Right renal cortex interstitium (tissue), 3 donors: Measurements from ENCODE around the gene TLR4. TPM values are rescaled to one million over a fixed set of nuclear protein-coding genes. Genes with fewer than 3 reads are reported as not detected.

Experiments
- DNase-seq, 3 donors: peaks; one replicate each; pipeline ENCODE4 v3.0.0-alpha.2; 2013; ENCODE audit warnings: low read depth in 3 of 3, low spot score in 2 of 3
- polyA plus RNA-seq, 3 donors: library from polyadenylated mRNA; unstranded; fragments of 120-200 nt; gene quantifications; one replicate each; pipeline ENCODE4 v1.2.1, GENCODE V29; 2013; ENCODE audit not compliant: insufficient read length in 3 of 3

TLR4 gene
- polyA plus RNA-seq, 3 donors = 9.1 to 10.7 (median 10.1) TPM

DNA sequence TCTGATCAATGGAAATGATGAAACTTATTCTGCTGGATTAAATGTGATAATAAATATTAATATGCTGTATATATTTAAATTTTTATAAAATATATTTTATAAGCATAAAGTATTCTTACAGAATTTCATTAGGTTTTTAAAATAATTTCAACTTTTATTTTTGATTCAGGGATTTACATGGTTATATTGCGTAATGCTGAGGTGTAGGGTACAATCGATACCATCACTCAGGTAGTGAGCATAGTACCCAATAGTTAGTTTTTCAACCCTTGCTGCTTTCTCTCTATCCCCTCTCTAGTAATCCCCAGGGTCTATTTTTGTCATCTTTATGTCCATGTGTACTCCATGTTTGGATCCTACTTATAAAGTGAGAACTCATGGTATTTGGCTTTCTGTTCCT lies 5.7 kb downstream of the TLR4 start:
- no peak for DNase-seq

DNA sequence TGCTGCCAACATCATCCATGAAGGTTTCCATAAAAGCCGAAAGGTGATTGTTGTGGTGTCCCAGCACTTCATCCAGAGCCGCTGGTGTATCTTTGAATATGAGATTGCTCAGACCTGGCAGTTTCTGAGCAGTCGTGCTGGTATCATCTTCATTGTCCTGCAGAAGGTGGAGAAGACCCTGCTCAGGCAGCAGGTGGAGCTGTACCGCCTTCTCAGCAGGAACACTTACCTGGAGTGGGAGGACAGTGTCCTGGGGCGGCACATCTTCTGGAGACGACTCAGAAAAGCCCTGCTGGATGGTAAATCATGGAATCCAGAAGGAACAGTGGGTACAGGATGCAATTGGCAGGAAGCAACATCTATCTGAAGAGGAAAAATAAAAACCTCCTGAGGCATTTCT lies 10.1 kb downstream of the TLR4 start:
- no peak for DNase-seq

- DNase-seq = no peak
Observed at GRCh38 chr9:117715411-117715989, 11.3 kb downstream of the TLR4 start.

GRCh38 chr9:117718085-117718484 lies 13.9 kb downstream of the TLR4 start:
- no peak for DNase-seq

GRCh38 chr9:117718701-117719100 lies 14.5 kb downstream of the TLR4 start:
- no peak for DNase-seq

GRCh38 chr9:117719161-117719920 lies 15.1 kb downstream of the TLR4 start:
- no peak for DNase-seq

DNA sequence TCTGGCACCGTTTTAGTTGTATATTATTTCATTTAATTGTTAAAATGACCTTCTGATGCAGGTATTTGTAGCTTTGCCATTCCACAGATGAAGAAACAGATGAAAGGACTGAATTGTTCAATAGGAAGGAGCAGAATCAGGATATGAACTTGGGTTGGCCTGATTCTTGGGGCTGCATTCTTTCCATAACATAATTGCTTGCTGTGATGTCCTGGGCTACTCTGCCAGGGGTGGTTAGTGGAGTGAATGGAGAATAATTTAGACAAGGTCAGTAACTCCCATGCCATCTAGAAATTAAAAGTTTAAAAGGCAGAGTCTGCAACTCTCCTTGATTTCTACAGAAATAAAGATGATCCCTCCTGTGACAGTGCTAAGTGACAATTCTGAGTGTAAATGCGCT lies 15.9 kb downstream of the TLR4 start:
- no peak for DNase-seq

GRCh38 chr9:117720555-117720954 lies 16.4 kb downstream of the TLR4 start:
- DNase-seq = no peak

GRCh38 chr9:117720987-117721386 lies 16.8 kb downstream of the TLR4 start:
- DNase-seq = no peak

DNA sequence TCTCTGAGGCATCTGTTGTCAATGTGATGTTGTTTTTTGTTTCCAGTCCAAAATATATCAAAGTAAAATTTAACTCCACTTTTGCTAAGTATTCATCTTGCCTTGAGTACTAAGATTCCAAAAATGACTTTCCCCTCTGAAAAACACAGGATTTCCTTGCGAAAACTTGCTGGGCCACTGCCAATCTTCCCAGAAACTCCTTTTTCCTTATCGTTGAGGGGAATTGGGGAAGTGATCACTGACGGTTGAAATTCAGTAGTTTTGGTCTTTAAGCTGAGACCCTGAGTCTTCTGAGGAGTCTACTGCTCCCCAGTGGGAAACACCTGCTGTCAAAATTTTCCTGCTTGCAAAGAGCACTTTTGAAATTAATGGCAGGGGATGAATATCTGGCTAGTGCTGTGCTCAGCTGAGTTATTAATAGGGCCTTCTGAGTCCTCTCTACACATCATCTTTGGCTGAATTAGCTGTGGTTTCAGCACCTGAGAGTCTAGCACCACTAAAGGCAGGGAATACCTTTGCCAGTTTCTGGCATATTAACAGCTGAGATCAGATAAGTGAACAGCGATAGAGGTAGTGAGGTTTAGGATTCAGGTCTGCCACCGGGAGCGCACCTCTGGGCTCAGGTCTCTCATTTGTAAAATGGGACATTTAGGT lies 18.0 kb downstream of the TLR4 start:
- no peak for DNase-seq

DNA sequence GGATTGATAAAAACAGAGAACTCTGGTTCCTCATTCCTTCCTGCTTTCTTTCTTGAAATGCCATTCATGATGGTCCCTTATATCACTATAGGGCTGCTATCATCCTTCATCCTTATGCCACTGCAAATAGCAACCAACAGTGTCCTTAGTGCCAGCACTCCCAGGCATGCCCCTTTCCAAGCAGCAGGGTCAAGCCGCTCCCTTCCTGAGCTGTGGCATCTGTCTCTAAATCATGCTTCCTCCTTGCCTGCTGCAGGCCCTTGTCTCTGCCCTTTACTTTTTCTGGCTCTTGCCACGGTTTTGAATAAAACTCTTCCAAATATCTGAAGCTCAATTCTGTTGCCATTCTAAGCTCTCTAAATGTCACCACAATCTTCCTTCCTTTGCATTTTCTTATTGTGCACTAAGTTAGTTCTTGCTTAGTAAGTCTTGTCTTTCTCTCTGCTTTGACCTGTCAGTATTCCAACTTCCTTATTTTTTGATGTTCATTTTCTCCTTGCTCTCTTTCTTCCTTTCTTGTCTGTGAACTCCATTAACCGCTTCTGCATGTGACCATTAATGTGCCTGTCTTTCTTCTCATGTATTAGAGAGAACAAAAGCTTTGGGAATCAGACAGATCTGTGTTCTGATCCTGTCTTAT lies 19.9 kb downstream of the TLR4 start:
- DNase-seq = no peak

GRCh38 chr9:117725426-117725887 lies 21.3 kb downstream of the TLR4 start:
- no peak for DNase-seq

DNA sequence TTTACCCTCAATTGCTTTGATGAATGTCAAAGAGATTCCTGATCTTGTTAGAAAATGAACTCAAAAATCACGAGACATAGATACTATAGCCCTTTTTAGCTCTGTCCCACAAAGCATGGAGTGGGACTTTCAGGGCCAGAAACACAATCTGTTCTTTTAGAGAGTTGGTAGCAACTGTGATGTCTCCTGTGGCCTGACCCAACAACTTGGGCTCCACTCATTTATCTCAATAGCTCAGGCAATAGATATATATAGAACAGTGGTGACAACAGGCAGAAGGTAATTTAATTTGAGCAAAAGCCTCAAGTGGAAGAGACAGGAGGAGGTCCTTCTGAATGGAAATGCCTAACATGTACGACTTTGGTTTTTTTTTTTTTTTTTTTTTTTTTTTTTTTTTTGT lies 25.2 kb downstream of the TLR4 start:
- no peak for DNase-seq

- DNase-seq = no peak
Observed at GRCh38 chr9:117732494-117732893, 28.3 kb downstream of the TLR4 start.

DNA sequence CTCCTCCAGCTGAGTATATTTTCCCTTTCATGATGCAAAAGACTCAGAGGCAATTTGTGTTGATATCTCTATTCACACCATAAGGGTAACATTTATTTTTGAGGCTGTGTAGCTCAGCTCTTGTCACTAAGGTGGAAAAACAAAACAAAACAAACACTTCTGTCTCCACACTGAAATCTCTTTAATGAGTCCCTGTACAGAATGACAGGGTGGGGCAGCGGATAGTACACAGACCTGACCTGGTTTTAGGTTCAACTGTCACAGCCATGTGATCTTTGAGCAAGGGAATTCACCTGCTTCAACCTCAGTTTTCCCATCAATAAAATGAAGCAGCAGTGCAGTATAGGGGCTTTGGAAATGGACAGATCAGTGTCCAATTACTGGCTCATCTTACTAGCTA lies 29.3 kb downstream of the TLR4 start:
- DNase-seq = no peak

DNA sequence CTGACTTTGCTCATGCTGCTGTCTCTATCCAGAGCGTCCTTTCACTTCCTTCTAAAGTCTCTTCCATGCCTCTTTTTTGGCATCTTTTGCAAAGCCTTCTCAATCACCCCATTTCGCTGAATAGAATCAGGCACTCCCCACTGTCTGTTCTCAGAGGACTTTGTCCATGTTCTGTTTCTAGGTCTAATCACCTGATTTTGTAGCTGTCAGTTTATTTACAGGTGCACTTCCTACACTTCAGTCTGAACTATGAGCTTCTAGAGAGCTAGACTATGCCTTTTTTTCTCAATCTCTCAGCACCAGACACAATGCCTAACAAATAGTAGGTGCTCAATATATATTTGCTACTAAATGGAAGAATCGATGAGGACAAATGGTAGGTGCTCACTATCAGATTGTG lies 29.9 kb downstream of the TLR4 start:
- no peak for DNase-seq

GRCh38 chr9:117734523-117735314 lies 30.5 kb downstream of the TLR4 start:
- no peak for DNase-seq

GRCh38 chr9:117737721-117738226 lies 33.6 kb downstream of the TLR4 start:
- DNase-seq = no peak

DNA sequence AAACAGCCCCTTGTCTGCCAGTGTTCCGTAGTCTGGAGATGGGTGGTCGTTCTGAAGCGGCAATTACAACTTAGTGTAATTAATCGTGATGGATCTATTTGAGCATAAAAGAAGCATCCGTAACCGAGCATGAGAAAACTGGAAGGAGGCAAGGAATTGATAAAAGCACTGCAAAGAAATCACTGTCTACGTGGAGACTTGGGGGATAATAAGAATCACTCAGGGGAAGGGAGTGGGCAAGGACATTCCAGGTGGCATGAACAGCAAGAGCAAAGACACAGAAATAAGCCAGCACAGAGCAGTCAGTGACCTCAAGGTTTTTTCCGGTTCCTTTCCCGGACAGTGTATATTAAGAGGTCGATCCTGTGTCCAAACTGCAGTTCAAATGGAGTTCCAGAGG lies 35.0 kb downstream of the TLR4 start:
- no peak for DNase-seq

GRCh38 chr9:117739624-117740347 lies 35.6 kb downstream of the TLR4 start:
- DNase-seq = no peak
